IMR-90 (cell line): Measurements from ENCODE around the gene TRAP1. TPM values are rescaled to one million over a fixed set of nuclear protein-coding genes. Genes with fewer than 3 reads are reported as not detected.

Source experiments
- ATAC-seq: fragments of 200-7000 bp; cut with Tn5 transposase; 2 replicates; pipeline ENCODE4 v1.9.1; 2020; ENCODE audit warnings: low read depth, mild to moderate bottlenecking, moderate library complexity
- BruUV-seq: library from RNA; stranded (reverse); fragments of 400-500 nt; replicated peaks from 2 replicates; lab custom pipeline; 2021; lab: Mats Ljungman, UMichigan
- CTCF ChIA-PET: fragments of 300-600 bp; formaldehyde crosslinking; extraction: SDS; loops from one replicate; lab custom pipeline; 2021; ENCODE audit warnings: antibody characterized with exemption; lab: Yijun Ruan, JAX
- POLR2A ChIA-PET: fragments of 300-600 bp; sonication (Branson Sonifier 250); formaldehyde crosslinking; loops from one replicate; lab custom pipeline; 2022; ENCODE audit warnings: antibody characterized with exemption; ENCODE audit not compliant: unreplicated experiment; lab: Charles Lee
- DNase-seq: peaks from one replicate; pipeline ENCODE4 v3.0.0; 2013
- H2AFZ ChIP-seq: replicated peaks from 2 replicates; pipeline ENCODE3; 2013; ENCODE audit warnings: low read length, mild to moderate bottlenecking; ENCODE audit not compliant: poor library complexity
- H2AK5ac ChIP-seq: 2 replicates; pipeline ENCODE4 v1.6.1; 2013; ENCODE audit warnings: low read depth, low read length, inconsistent platforms
- H2AK9ac ChIP-seq: replicated peaks from 2 replicates; pipeline ENCODE3; 2013; ENCODE audit warnings: mild to moderate bottlenecking, low read depth, low read length, moderate library complexity; ENCODE audit not compliant: poor library complexity
- H2BK120ac ChIP-seq: 2 replicates; pipeline ENCODE4 v1.6.1; 2013; ENCODE audit warnings: low read depth, low read length, inconsistent platforms
- H2BK15ac ChIP-seq: 3 replicates; pipeline ENCODE4 v1.6.1; 2013; ENCODE audit warnings: low read depth, low read length, inconsistent platforms
- H2BK20ac ChIP-seq: 2 replicates; pipeline ENCODE4 v1.6.1; 2013; ENCODE audit warnings: low read depth, mild to moderate bottlenecking, inconsistent platforms, low read length, moderate library complexity
- H2BK5ac ChIP-seq: 2 replicates; pipeline ENCODE4 v1.6.1; 2013; ENCODE audit warnings: mild to moderate bottlenecking, low read depth, low read length, inconsistent platforms; ENCODE audit not compliant: poor library complexity, severe bottlenecking
- H3K14ac ChIP-seq: replicated peaks from 2 replicates; pipeline ENCODE4 v1.6.1; 2013; ENCODE audit warnings: low read depth, low read length, inconsistent platforms
- H3K18ac ChIP-seq: 2 replicates; pipeline ENCODE4 v1.6.1; 2013; ENCODE audit warnings: low read depth, low read length, control low read depth
- H3K23ac ChIP-seq: 2 replicates; pipeline ENCODE4 v1.6.1; 2013; ENCODE audit warnings: low read depth, low read length, inconsistent platforms
- H3K27ac ChIP-seq: 2 replicates; pipeline ENCODE4 v1.5.1; 2013; ENCODE audit warnings: mild to moderate bottlenecking, control low read depth, low read length; ENCODE audit not compliant: insufficient read depth
- H3K27me3 ChIP-seq: 2 replicates; pipeline ENCODE4 v1.6.1; 2013; ENCODE audit warnings: low read length; ENCODE audit not compliant: control insufficient read depth, insufficient read depth
- H3K36me3 ChIP-seq: 2 replicates; pipeline ENCODE4 v1.6.1; 2013; ENCODE audit warnings: low read length, mixed read lengths; ENCODE audit not compliant: control insufficient read depth, insufficient read depth
- H3K4ac ChIP-seq: 2 replicates; pipeline ENCODE4 v1.6.1; 2013; ENCODE audit warnings: low read depth, low read length, inconsistent platforms
- H3K4me1 ChIP-seq: 2 replicates; pipeline ENCODE4 v1.6.1; 2013; ENCODE audit warnings: low read length, mixed read lengths; ENCODE audit not compliant: control insufficient read depth, insufficient read depth
- H3K4me2 ChIP-seq: 2 replicates; pipeline ENCODE4 v1.6.1; 2013; ENCODE audit warnings: low read depth, mild to moderate bottlenecking, control low read depth, low read length, moderate library complexity
- H3K4me3 ChIP-seq: 2 replicates; pipeline ENCODE4 v1.5.1; 2013; ENCODE audit warnings: low read depth, mild to moderate bottlenecking, control low read depth, low read length, moderate library complexity; ENCODE audit not compliant: insufficient read depth
- H3K56ac ChIP-seq: 2 replicates; pipeline ENCODE4 v1.6.1; 2013; ENCODE audit warnings: low read length, inconsistent platforms; ENCODE audit not compliant: insufficient read depth; ENCODE audit errors: extremely low read depth
- H3K79me1 ChIP-seq, 2 experiments: 2 replicates each; pipeline ENCODE4 v1.6.1; 2013; ENCODE audit warnings: low read length in 2 of 2, inconsistent platforms in 1 of 2, low read depth in 1 of 2
- H3K9ac ChIP-seq: 2 replicates; pipeline ENCODE4 v1.6.1; 2013; ENCODE audit warnings: low read depth, low read length, control low read depth
- H3K9me1 ChIP-seq: 2 replicates; pipeline ENCODE4 v1.6.1; 2013; ENCODE audit warnings: low read length, inconsistent platforms; ENCODE audit not compliant: insufficient read depth
- H3K9me3 ChIP-seq: 2 replicates; pipeline ENCODE4 v1.6.1; 2013; ENCODE audit warnings: low read length; ENCODE audit not compliant: control insufficient read depth, insufficient read depth
- H4K20me1 ChIP-seq: 2 replicates; pipeline ENCODE4 v1.6.1; 2013; ENCODE audit warnings: low read length, inconsistent platforms; ENCODE audit not compliant: insufficient read depth
- H4K5ac ChIP-seq: 2 replicates; pipeline ENCODE4 v1.6.1; 2013; ENCODE audit warnings: mild to moderate bottlenecking, low read depth, low read length, control low read depth
- H4K8ac ChIP-seq, 2 experiments: 2 replicates each; pipeline ENCODE4 v1.6.1; 2013; ENCODE audit warnings: low read depth in 2 of 2, low read length in 2 of 2, control low read depth in 1 of 2, inconsistent platforms in 1 of 2
- H4K91ac ChIP-seq: 2 replicates; pipeline ENCODE4 v1.6.1; 2013; ENCODE audit warnings: low read depth, low read length, inconsistent platforms; ENCODE audit not compliant: insufficient read depth
- CHD1 ChIP-seq: IDR thresholded peaks from 2 replicates; pipeline ENCODE4 v1.6.1; 2012; ENCODE audit warnings: low read depth, low read length, improper control_type of control experiment
- CTCF ChIP-seq: conservative IDR thresholded peaks from 2 replicates; pipeline ENCODE4 v1.5.1; 2012; ENCODE audit warnings: mild to moderate bottlenecking, low read depth, low read length, improper control_type of control experiment
- ELK1 ChIP-seq: fragments of 150-350 bp; IDR thresholded peaks from 2 replicates; pipeline ENCODE4 v1.6.1; 2016; ENCODE audit warnings: low read depth, mild to moderate bottlenecking, low read length, moderate library complexity, borderline replicate concordance
- MAFK ChIP-seq: IDR thresholded peaks from 2 replicates; pipeline ENCODE4 v1.6.1; 2012; ENCODE audit warnings: low read depth, low read length, improper control_type of control experiment
- POLR2A ChIP-seq: IDR thresholded peaks from 2 replicates; pipeline ENCODE4 v1.6.1; 2012; ENCODE audit warnings: mild to moderate bottlenecking, low read depth, low read length
- WGBS, 2 experiments: methylation state at CpG; one replicate each; pipeline versions ENCODE4 v1.1.5 to v1.1.7; 2013; ENCODE audit warnings: missing lambda C conversion rate in 2 of 2; ENCODE audit not compliant: insufficient read length in 1 of 2; ENCODE audit errors: extremely low coverage in 2 of 2; 5-methylcytosine and 5-hydroxymethylcytosine counted together
- dilution Hi-C: fragments of 300-500 bp; cut with HindIII; formaldehyde crosslinking; loops from one replicate; pipeline ENCODE4 v1.14.3; 2018; ENCODE audit warnings: low sequenced_read_pairs; ENCODE audit not compliant: unreplicated experiment
- in situ Hi-C: fragments of 300-500 bp; cut with MboI; formaldehyde crosslinking; loops from 3 replicates; pipeline ENCODE4 v1.14.3; 2019; ENCODE audit warnings: low sequenced_read_pairs, inconsistent platforms, mixed read lengths
- intact Hi-C: fragments of 100-400 bp; cut with micrococcal nuclease; formaldehyde crosslinking; loops from 2 replicates; pipeline ENCODE4 v1.10.0; 2022
- polyA plus RNA-seq, 3 experiments: library from polyadenylated mRNA; depleted of rRNA; stranded (reverse); fragments of >200 nt; gene quantifications; 2 replicates each; pipeline ENCODE4 v1.2.3, GENCODE V29; 2012; ENCODE audit warnings: low replicate concordance in 1 of 3
- total RNA-seq: library from RNA; depleted of rRNA; stranded (reverse); fragments of >200 nt; gene quantifications from 2 replicates; pipeline ENCODE4 v1.2.3, GENCODE V29; 2012

Gene TRAP1
- total and polyA plus RNA-seq, 2 of the 4 experiments (the other 2 are of a cell fraction), result 139 to 145 TPM

- no peak overlapping the region for H3K4me3 ChIP-seq
- H3K56ac ChIP-seq, result no peak overlapping the region
- H2BK120ac ChIP-seq, result no peak overlapping the region
- no peak overlapping the region for H4K5ac ChIP-seq
- H3K9ac ChIP-seq, result no peak overlapping the region
- H4K8ac ChIP-seq, result no peak overlapping the region
- H3K4me1 ChIP-seq, result peaks cover 7% of the 10 kb centered on the region
- CTCF ChIA-PET, result no interaction called here
- in situ Hi-C loops, result no loop called here
- H3K18ac ChIP-seq, result no peak overlapping the region
- H2BK20ac ChIP-seq, result no peak overlapping the region
- WGBS, 2 experiments, result 100% methylated on average over 1 of the region's 8 CpGs; no CpG with 5 or more reads in 1 of the 2 experiments
- H4K20me1 ChIP-seq, result peaks cover 14% of the 10 kb centered on the region; the same call in 1 of the 2 replicates
- no peak overlapping the region for H3K14ac ChIP-seq
- peaks cover 19% of the 10 kb centered on the region for H3K9me1 ChIP-seq
- no peak overlapping the region for H3K27ac ChIP-seq
- no peak overlapping the region for H2AK5ac ChIP-seq
- no peaks in the 10 kb centered on the region for H3K9me3 ChIP-seq
- intact Hi-C loops, result no loop called here
- no peak overlapping the region for H2AK9ac ChIP-seq
- TF ChIP-seq CHD1 (no peak), MAFK (no peak), ELK1 (no peak), POLR2A (no peak), CTCF (no peak)
- POLR2A ChIA-PET, result no interaction called here
- no peak overlapping the region for H2BK5ac ChIP-seq
- no peaks in the 10 kb centered on the region for H3K27me3 ChIP-seq
- H4K91ac ChIP-seq, result no peak overlapping the region
- no peak overlapping the region for H3K23ac ChIP-seq
- no peak overlapping the region for H2BK15ac ChIP-seq
- no peak for ATAC-seq
- no peak overlapping the region for H2AFZ ChIP-seq
- no peak overlapping the region for H3K4ac ChIP-seq
- DNase-seq, result no peak
- no TSS peak for BruUV-seq
- peaks cover 28 to 71% of the 10 kb centered on the region in 2 experiments for H3K79me1 ChIP-seq
- dilution Hi-C loops, result no loop called here
- H3K4me2 ChIP-seq, result no peak overlapping the region
- H3K36me3 ChIP-seq, result peaks cover 46% of the 10 kb centered on the region
Measured at GRCh38 chr16:3751878-3752277, 34.6 kb upstream of the TRAP1 start.
